Gastrocnemius medialis (tissue), 4 donors: ENCODE results near the gene COL19A1.

ENCODE experiments used
- POLR2A ChIP-seq, 2 donors: fragments of 450-650 bp; IDR thresholded peaks; one replicate each; pipeline ENCODE4 v1.6.1; 2017; ENCODE audit warnings: antibody characterized with exemption in 2 of 2, mild to moderate bottlenecking in 2 of 2, moderate library complexity in 2 of 2
- TF ChIP-seq, protein P1 (sequence below), 5 experiments: fragments of 450-650 bp in 3 of 5; fragments of 200-600 bp in 2 of 5; sonication (generic) in 2 of 5; IDR thresholded peaks in 4 of 5; conservative IDR thresholded peaks in 1 of 5; 1 replicate in 4 of 5; 2 replicates in 1 of 5; pipeline ENCODE4 v1.5.1; 2016 to 2019; ENCODE audit warnings: antibody characterized with exemption in 5 of 5, mild to moderate bottlenecking in 3 of 5, moderate library complexity in 3 of 5

DNA sequence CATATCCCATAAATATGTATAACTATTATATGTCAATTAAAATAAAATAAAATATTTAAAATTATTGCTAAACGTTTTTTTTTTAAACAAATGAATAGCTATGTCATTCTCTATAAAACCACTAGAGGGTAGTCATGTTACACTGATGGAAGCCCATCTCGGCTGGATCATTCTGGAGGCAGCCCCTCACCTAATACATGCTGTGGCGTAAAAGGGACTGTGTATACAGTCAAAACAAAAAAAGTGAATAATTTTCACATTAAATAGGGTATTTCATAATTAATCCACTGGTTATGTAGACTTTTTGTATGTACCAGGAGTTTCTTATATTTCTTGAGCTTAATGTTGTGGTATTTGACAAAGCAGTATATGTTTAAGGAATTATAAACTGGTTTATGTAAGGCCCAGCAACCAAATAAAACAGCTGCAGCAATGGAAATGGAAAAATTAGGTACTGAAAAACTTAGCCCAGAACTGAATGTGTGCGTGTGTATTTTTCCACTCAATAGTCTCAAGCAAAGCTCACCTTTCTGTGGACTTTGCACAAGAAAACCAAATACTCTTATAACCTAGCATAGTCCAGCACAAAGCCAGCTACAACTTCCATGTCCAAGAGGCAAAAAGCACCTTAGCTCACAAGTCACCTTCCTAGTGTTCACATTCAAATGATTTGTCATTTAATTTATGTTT, 354.8 kb downstream of the COL19A1 start:
- TF ChIP-seq, protein P1, sequence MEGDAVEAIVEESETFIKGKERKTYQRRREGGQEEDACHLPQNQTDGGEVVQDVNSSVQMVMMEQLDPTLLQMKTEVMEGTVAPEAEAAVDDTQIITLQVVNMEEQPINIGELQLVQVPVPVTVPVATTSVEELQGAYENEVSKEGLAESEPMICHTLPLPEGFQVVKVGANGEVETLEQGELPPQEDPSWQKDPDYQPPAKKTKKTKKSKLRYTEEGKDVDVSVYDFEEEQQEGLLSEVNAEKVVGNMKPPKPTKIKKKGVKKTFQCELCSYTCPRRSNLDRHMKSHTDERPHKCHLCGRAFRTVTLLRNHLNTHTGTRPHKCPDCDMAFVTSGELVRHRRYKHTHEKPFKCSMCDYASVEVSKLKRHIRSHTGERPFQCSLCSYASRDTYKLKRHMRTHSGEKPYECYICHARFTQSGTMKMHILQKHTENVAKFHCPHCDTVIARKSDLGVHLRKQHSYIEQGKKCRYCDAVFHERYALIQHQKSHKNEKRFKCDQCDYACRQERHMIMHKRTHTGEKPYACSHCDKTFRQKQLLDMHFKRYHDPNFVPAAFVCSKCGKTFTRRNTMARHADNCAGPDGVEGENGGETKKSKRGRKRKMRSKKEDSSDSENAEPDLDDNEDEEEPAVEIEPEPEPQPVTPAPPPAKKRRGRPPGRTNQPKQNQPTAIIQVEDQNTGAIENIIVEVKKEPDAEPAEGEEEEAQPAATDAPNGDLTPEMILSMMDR (IDR thresholded peaks at IDR 0.05 in 4 of 5, conservative IDR thresholded peaks at IDR 0.05 in 1 of 5): peak in 4 of 5 experiments; percentile 16 to 75 (median 59)
- no peak for TF ChIP-seq POLR2A (IDR thresholded peaks at IDR 0.05)
